ENCODE results near the gene PRICKLE1.

PRICKLE1 gene

DNA sequence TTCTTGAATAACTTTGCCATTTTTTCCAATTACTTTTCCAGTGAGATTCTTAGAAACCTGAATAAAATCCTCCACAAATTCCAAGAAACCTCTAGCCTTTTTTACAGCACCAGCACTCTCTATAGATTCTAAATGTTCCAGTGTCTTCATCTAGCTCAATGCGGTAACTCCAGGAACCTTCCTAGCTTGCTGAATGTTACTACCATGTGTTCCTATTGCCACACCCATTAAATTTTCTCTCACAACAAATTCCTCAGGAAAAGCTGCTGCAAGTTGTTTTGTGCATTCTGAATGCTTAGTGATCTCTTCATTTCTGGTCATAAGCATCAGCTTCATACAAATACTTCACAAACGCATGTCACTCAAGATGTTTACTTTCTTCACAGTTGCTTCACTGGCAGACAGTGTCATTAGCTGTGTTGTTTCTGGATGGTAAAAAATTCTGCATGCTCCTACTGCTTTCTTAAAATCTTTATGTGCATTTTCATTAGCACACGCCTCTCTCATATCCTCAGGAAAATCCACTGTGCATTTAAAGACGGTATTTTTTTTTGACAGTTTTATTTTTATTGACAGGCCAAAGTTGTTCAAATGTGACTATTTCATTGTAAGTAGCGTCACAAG is 156.9 kb downstream of the PRICKLE1 start:
- TF ChIP-seq, protein P1, sequence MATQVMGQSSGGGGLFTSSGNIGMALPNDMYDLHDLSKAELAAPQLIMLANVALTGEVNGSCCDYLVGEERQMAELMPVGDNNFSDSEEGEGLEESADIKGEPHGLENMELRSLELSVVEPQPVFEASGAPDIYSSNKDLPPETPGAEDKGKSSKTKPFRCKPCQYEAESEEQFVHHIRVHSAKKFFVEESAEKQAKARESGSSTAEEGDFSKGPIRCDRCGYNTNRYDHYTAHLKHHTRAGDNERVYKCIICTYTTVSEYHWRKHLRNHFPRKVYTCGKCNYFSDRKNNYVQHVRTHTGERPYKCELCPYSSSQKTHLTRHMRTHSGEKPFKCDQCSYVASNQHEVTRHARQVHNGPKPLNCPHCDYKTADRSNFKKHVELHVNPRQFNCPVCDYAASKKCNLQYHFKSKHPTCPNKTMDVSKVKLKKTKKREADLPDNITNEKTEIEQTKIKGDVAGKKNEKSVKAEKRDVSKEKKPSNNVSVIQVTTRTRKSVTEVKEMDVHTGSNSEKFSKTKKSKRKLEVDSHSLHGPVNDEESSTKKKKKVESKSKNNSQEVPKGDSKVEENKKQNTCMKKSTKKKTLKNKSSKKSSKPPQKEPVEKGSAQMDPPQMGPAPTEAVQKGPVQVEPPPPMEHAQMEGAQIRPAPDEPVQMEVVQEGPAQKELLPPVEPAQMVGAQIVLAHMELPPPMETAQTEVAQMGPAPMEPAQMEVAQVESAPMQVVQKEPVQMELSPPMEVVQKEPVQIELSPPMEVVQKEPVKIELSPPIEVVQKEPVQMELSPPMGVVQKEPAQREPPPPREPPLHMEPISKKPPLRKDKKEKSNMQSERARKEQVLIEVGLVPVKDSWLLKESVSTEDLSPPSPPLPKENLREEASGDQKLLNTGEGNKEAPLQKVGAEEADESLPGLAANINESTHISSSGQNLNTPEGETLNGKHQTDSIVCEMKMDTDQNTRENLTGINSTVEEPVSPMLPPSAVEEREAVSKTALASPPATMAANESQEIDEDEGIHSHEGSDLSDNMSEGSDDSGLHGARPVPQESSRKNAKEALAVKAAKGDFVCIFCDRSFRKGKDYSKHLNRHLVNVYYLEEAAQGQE (IDR thresholded peaks at IDR 0.05; ENCODE audit: insufficient replicate concordance, low read depth), result no peak
- TF ChIP-seq GABPA (IDR thresholded peaks at IDR 0.05; ENCODE audit: low read depth), result no peak
- no peak for TF ChIP-seq POLR2AphosphoS5 (IDR thresholded peaks at IDR 0.05; ENCODE audit: low read depth)
- no peak for TF ChIP-seq SPI1 (IDR thresholded peaks at IDR 0.05; ENCODE audit: borderline replicate concordance, low read depth)
- TF ChIP-seq, protein P2, sequence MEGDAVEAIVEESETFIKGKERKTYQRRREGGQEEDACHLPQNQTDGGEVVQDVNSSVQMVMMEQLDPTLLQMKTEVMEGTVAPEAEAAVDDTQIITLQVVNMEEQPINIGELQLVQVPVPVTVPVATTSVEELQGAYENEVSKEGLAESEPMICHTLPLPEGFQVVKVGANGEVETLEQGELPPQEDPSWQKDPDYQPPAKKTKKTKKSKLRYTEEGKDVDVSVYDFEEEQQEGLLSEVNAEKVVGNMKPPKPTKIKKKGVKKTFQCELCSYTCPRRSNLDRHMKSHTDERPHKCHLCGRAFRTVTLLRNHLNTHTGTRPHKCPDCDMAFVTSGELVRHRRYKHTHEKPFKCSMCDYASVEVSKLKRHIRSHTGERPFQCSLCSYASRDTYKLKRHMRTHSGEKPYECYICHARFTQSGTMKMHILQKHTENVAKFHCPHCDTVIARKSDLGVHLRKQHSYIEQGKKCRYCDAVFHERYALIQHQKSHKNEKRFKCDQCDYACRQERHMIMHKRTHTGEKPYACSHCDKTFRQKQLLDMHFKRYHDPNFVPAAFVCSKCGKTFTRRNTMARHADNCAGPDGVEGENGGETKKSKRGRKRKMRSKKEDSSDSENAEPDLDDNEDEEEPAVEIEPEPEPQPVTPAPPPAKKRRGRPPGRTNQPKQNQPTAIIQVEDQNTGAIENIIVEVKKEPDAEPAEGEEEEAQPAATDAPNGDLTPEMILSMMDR (IDR thresholded peaks at IDR 0.05; ENCODE audit: insufficient read depth, low read length), result no peak

DNA sequence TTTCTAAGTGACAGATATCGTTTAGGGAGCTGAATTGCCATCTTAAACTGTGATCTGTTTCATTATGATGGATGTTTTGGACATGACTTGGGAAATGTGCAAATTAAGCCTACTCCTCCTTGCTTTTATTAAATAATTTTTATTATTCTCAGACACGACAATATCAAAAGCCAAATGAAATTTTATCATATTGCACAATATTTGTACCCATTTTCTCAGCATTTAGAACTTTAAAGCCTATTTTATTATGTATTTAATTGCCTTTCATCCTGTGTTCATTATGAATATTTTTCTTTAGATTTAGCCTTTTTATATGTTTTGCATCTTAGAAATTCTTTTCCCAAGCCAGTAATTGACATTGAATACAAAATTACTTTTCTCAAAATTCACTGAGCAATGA is 160.7 kb downstream of the PRICKLE1 start:
- DNase-seq (ENCODE audit: low read depth in 1 of 2, low spot score in 1 of 2), result no peak
- no peak for TF ChIP-seq POLR2AphosphoS5 (IDR thresholded peaks at IDR 0.05; ENCODE audit: low read depth)
- TF ChIP-seq GABPA (IDR thresholded peaks at IDR 0.05; ENCODE audit: low read depth), result no peak
- TF ChIP-seq, protein P1 (IDR thresholded peaks at IDR 0.05; ENCODE audit: insufficient replicate concordance, low read depth), result no peak
- TF ChIP-seq, protein P2 (IDR thresholded peaks at IDR 0.05; ENCODE audit: insufficient read depth, low read length), result no peak
- TF ChIP-seq SPI1 (IDR thresholded peaks at IDR 0.05; ENCODE audit: borderline replicate concordance, low read depth), result no peak

More for the DNA sequence above, 156.9 kb downstream of the PRICKLE1 start:
- H3K27me3 ChIP-seq (ENCODE audit: insufficient read depth, poor library complexity, severe bottlenecking), result no peaks in the 10 kb centered on the region
- H3K27ac ChIP-seq (replicated peaks), result no peak overlapping the region
- H3K4me3 ChIP-seq (replicated peaks; ENCODE audit: insufficient read depth, low read length), result no peak overlapping the region
- no peak for DNase-seq (ENCODE audit: low read depth in 1 of 2, low spot score in 1 of 2)

DNA sequence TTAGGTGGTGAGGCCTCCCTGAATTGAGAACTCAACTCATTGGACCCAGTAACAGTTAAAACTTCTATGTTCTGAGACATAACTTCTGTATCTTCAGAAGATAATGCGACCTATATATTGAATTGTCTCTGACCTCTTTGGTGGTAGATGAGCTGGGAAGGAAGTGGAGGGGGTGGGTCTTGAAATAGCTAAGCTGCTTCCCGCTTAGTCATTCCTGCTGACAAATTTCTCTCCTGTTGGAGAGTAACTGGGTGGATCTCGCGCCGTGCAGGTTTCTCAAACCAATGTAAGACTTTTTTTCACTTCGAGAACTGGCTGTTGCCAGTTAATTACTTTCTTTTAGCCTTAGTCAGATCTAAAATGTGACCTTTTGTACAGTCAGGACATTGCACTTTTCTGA is 162.8 kb downstream of the PRICKLE1 start:
- no peak overlapping the region for H3K4me3 ChIP-seq (replicated peaks; ENCODE audit: insufficient read depth, low read length)

More for the DNA sequence above, 160.7 kb downstream of the PRICKLE1 start:
- Histone ChIP-seq H3K27me3 (ENCODE audit: insufficient read depth, poor library complexity, severe bottlenecking) (no peaks in the 10 kb centered on the region), H3K27ac (replicated peaks) (no peak overlapping the region), H3K4me3 (replicated peaks; ENCODE audit: insufficient read depth, low read length) (no peak overlapping the region)

More for the DNA sequence above, 162.8 kb downstream of the PRICKLE1 start:
- TF ChIP-seq, protein P1 (IDR thresholded peaks at IDR 0.05; ENCODE audit: insufficient replicate concordance, low read depth), result no peak
- peak; percentile 50; the same call in 1 of the 2 replicates for TF ChIP-seq SPI1 (IDR thresholded peaks at IDR 0.05; ENCODE audit: borderline replicate concordance, low read depth)
- no peaks in the 10 kb centered on the region for H3K27me3 ChIP-seq (ENCODE audit: insufficient read depth, poor library complexity, severe bottlenecking)
- DNase-seq (ENCODE audit: low read depth in 1 of 2, low spot score in 1 of 2), result peak; percentile 25 to 61
- peak overlapping the region; percentile 12; the same call in 1 of the 2 replicates for H3K27ac ChIP-seq (replicated peaks)

Data from HL-60 (cell line).